Fibroblast of the conjunctiva (primary cell): ENCODE measurements around the gene PDPR.
"Not testable (repeated sequence)": the region's sequence is repeated elsewhere in the genome, so short reads cannot be mapped to it uniquely, and the experiment has no call there.

ENCODE experiments used
- DNase-seq: peaks from one replicate; pipeline ENCODE4 v3.0.0-alpha.2; 2010; ENCODE audit warnings: low read depth

PDPR gene

DNA sequence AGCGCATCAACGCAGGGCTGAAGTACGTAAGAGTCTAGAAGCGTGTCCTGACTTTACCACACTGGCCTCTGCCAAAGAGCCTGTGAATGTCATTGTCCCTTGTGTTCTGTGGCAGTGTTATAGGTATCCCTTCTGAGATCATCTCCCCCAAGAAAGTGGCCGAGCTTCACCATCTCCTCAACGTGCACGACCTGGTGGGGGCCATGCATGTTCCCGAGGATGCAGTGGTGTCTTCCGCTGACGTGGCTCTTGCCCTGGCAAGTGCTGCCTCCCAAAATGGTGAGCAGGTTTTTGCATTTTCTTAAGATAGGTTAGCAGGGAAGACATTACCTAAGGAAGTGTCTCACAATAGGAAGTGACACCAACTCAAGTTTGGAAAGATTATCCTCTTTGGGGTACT, 14.7 kb downstream of the PDPR start:
- DNase-seq, result not testable (repeated sequence)

DNA sequence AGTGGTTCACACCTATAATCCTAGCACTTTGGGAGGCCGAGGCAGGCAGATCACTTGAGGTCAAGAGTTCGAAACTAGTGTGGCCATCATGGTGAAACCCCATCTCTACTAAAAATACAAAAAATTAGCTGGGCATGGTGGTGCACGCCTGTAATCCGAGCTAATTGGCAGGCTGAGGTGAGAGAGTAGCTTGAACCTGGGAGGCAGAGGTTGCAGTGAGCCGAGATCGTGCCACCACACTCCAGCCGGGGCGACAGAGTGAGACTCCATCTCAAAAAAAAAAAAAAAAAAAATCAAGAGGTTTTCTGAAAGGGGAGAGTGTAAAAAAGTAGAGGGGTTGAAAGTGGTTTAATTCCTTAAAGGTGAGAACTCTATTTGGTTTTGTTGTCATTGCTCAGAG, 21.7 kb downstream of the PDPR start:
- DNase-seq, result not testable (repeated sequence)

DNA sequence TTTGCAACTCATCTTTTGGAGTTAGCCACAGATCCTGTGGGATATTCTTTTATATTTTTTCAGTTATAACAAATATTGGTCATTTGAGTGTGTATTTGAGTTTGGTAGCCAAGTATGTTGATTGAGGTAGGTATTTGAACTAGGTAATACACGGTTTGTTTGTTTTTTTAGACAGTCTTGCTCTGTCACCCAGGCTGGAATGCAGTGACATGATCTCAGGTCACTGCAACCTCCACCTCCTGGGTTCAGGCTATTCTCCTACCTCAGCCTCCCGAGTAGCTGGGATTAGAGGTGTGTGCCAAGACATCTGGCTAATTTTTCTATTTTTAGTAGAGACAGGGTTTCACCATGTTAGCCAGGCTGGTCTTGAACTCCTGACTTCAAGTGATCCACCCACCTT, 22.5 kb downstream of the PDPR start:
- not testable (repeated sequence) for DNase-seq

DNA sequence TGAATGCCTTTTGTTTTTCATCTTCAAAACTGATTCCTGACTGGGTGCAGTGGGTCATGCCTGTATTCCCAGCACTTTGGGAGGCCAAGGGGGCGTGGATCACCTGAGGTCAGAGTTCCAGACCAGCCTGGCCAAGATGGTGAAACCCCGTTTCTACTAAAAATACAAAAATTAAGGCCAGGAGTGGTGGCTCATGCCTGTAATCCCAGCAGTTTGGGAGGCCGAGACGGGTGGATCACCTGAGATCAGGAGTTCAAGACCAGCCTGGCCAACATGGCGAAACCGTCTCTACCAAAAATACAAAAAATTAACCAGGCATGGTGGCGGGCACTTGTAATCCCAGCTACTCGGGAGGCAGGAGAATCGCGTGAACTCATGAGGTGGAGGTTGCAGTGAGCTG, 28.6 kb downstream of the PDPR start:
- DNase-seq, result not testable (repeated sequence)

DNA sequence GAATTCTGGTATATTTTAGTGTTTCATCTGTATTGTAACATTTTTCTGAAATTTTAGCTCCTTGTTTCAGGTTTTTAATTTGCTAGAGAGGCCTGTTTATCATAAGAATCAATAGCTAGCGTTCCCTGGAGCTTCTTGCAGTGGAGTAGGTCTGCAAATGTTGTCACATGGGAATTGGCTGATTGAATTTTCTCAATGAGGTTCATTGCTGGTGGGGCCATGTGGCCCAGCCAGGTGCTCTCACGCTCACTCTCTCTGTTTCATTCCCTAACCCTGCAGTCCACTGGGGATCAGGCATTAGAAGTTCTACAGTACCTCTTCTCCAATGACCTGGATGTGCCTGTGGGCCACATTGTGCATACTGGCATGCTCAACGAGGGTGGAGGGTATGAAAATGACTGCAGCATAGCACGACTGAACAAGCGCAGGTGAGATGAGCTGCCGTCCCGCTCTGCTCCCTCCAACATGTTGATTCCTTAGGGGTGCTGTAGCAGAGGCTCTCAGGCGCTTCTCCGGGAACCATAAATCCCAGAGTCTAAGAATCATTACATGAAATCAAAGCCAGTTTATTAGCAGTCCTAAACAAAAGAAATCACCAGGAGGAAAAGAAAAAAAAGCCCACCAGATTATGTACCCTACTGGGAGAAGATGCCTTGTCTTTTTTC, 29.2 kb downstream of the PDPR start:
- not testable (repeated sequence) for DNase-seq

DNA sequence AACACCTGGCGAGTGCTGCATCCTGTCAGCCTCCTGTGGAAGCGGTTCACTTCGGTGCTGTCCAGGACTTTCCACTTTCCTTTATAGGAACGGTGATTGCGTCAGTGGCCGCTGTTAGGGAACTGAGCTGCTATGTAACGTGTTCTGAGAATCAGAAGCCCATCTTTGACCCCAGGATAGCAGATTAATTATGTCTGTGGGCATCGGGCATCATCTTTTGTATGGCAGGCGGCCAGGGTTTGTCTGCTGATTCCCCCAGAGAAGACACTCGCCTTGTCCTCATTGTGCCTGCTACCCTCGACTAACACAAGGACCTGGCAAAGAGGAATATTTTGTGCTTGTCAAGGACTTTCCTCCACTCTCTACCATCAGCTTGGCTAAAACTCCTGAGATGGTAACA, 33.7 kb downstream of the PDPR start:
- not testable (repeated sequence) for DNase-seq

DNA sequence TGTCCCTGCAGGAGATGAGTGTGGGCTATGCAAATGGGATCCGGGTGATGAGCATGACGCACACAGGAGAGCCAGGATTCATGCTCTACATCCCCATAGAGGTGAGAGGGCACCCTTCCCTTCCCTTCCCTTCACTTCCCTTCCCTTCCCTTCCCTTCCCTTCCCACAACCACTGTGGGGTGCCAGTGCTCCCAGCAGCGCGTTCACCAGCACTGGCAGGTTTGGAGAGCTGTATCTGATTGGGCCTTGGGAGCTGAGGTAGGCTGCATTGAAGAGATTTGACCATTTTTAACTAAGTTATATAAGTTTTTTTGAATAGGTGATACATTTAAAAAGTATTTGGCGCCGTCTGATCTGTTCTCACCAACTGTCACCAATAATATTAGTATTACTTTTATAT, 34.3 kb downstream of the PDPR start:
- not testable (repeated sequence) for DNase-seq

DNA sequence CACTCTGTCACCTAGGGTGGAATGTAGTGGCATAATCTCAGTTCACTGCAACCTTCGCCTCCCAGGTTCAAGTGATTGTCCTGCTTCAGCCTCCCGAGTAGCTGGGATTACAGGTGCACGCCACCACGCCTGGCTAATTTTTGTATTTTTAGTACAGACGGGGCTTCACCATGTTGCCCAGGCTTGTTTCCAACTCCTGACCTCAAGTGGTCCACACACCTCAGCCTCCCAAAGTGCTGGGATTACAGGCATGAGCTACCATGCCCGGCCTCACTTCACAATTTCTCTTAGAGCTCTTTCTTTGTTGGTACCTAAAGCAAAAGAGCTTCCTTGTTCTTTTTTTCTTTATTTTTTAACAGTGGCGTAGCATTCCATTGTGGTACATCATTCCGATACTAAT, 35.2 kb downstream of the PDPR start:
- not testable (repeated sequence) for DNase-seq

DNA sequence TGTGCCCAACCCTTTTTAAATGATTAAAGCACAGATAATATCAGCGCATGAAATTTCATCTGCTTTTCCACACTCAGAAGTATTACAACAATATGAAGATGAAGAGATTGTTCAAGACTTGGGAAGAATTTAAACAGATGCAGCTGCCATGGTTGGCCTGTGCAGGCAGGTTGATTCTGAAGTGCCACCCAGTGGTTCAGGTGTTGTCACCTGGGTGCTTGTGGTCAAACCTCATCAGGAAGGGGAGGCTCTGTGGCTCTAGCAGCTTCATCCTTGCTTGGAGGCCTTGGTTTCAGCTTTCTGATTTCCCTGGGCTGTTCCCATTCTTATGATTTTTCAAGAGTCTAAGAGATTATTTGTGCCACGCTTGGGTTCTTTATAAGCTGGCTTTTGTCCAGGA, 37.3 kb downstream of the PDPR start:
- DNase-seq, result no peak

DNA sequence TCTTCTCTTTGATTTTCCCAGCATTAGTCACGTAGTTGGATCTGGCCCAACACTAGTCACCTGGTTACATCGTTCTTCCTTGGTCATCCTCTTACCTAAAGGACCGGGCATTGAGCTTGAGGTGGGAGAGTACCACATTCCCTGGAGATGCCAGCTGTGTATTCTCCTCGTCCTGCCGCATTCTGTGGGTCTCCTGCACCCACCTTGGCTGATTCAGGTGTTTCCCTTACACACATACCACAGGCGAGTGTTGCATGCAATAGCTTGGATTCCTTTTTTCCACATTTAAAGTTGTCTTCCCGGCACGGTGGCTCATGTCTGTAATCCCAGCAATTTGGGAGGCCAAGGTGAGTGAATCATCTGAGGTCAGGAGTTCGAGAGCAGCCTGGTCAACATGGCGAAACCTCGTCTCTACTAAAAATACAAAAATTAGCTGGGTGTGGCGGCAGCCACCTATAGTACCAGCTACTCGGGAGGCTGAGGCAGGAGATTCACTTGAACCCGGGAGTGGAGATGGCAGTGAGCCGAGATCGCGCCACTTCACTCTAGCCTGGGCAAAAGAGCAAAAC, 37.9 kb downstream of the PDPR start:
- no peak for DNase-seq

DNA sequence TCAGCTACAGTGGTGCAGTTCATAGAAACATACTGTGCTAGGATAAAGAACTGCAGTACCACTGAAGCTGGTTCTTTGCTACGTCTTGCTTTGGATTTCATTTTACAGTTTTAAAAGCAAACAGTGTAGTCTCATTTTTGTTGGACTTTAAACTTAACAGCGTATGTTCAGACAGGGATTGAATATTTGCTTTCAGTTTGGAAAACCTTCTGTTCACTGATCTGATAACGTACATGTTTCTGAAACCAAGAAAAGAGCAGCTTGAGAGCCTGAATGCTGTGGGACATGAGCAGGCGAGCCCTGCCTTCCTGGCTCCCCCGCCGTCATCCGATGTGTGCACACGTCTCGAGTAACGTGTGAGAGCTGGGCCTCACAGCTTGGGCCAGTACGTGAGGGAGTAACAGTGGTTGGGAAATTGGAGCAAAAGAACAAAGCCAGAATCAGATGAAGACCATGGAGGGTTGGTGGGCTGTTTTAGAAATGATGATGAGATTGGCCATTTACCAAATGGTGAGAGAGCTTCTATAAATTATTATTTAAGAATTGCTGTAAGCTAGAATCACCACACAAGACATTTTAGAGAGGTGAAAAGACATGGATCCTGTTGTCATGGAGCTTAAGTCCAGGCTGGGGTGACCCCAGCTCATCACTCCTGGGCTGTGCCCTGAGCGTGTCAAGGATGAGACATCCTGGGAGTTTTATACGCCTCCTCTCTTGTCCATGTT, 38.6 kb downstream of the PDPR start:
- no peak for DNase-seq

DNA sequence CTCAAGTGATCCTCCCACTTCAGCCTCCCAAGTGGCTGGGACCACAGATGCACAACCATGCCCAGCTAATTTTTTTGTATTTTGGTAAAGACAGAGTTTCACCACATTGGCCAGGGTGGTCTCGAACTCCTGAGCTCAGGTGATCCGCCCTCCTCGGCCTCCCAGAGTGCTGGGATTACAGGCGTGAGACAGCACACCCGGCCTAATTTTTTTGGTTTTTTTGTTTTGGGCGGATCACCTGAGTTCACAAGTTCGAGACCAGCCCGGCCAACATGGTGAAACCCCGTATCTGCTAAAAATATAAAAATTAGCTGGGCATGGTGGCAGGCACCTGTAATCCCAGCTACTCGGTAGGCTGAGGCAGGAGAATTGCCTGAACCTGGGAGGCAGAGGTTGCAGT, 40.6 kb downstream of the PDPR start:
- not testable (repeated sequence) for DNase-seq

DNA sequence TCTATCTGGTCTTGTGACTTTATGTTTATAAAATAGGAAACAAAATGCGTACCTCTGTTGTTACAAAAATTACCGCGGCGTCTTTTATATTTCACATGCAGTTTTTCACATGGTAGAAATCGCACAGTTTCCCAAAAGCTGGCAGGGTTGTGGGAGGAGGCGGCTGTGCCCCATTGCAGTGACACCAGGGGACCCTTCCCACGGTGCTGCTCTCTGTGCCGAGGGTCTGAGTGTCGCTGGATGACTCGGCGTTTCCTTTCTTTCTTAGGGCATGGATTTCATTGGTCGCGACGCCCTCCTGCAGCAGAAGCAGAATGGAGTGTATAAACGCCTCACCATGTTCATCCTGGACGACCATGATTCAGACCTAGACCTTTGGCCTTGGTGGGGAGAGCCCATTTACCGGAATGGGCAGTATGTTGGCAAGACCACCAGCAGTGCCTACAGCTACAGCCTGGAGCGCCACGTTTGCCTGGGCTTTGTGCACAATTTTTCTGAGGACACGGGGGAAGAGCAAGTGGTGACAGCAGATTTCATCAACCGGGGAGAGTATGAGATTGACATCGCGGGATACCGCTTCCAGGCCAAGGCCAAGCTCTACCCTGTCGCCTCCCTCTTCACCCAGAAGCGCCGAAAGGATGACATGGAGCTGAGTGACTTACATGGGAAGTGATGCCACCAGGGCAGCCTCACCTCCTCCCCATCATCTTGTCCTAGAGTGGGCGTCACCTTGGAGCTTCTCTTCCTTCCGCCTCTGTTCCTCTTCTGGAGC, 42.3 kb downstream of the PDPR start:
- DNase-seq, result no peak

DNA sequence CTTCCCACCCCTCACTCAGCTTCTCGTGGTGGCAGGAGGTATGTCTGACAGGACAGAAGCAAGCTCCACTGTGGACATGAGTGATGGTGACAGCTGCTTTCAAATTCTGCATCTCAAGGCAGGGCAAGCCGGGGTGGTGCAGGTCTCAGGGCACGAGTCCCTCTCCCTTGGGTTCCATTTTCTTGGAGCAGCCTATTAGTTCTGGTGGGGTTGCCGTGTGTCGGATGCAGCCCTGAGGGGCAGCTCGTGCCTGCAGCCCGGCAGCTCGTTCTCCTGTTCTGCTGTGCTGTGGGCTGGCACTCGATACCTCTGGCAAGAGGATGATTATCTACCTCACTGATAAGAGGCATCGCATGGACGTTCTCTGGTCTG, 43.0 kb downstream of the PDPR start:
- no peak for DNase-seq

DNA sequence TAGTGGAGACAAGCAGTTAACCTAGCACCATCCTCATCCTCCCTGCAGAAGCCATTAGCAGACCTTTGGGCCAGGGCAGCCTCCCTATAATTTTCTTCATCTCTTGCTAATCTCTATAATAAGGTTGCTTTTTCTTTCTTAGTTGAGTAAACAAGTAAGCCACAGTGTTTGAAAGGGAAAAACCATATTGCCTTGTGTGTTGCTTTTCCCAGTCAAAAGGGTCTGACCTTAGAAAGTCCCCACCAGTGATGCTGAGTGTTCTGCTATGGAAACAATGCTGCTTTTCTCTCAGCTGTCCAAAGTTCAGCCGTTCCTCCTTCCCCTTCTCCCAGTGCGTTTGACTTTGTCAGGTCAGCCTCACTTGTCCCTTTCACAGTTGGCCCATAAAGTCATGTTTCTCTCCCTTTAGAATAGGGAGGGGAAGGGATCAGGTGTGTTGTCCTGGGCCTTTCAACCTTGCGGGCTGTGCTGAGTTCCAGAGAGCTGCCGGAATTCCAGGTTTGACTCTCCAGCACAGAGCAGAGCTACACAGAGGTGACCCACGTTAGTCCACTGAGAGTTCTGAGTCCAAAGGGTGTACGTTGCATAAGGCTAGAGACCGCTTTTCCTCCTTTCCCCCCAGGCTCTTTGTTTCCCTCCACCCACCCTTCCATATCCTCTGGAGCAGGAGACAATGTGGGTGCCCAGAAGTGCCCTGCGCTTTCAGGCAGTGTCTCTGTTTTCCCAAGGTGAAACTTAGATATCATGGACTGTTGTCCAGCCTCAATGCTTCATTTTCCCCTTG, 43.5 kb downstream of the PDPR start:
- DNase-seq, result no peak

DNA sequence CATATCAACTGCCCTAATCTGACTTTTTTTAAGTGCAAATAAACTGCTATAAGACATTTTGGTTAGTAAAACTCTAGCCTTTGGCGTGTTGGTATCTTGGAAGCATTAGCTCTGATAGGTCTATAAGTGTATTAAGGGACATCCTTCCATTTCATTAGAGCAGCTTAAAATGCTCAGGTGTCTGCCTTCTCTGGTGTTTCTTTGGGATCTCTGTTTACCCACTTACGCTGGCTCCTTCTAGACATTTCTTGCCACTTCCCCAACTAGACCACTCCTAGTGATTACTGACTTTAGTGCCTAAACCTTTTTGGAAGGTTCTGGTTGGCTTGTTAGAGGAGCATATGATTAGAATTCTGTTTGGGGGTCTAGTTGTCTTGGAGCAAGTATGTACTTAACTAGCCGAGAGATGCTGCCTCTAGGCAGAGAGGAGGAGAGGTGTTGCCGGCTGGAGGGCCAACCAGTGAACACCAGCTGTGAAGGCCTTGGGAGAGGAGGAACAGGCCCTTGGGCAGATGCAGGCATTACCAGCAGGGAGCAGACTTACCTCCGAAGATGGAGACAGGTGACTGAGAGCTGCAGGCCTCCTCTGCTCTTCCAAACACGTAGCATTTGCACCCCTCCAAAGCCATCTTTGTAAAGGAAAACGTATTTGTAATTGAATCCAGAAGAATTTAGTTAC, 44.3 kb downstream of the PDPR start:
- no peak for DNase-seq

DNA sequence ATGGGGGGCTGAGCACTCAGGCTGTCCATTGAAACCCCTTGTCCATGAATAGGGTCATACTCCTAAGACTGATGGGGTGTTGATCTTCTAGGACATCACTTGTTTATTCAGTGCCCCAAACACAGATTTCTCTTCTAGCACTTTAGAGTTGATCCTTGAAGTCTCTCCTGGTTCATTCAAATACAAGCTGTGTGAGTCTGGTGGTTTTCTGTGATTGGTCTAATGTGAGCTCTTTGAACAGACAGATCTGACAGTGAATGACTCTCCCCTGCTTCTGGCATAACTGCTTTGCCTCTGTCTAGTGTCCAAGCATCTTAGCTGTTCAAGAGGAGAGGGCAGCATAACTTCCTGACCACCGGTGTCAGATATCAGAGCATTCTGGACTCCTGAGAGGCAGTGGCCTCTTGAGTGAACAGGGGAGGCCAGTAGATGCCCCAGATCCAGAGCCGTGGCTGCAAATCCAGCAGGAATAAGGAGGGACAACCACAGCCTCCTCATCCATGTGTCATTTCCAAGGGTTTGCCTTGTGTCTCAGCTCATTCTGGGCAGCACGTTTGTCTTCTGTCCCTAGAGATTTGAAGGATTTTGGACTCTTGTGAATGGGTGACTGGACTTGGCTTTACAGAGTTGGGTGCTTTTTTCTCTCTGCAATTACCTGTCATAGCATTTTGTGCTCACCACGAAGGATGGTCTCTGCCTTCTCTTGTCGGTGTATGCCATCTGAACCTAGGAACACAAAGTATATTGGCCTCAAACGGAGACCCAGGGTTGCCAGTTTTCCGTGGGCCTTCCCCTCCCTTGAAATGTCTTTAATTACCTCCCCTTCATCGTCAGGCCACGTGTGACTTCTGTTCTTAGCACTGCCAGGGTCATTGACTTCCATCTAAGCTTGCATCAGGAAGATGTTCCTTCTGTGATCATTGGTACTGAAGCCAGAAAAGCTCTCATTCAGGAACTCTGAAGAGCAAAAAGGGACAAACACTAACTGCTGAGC, 45.5 kb downstream of the PDPR start:
- no peak for DNase-seq

DNA sequence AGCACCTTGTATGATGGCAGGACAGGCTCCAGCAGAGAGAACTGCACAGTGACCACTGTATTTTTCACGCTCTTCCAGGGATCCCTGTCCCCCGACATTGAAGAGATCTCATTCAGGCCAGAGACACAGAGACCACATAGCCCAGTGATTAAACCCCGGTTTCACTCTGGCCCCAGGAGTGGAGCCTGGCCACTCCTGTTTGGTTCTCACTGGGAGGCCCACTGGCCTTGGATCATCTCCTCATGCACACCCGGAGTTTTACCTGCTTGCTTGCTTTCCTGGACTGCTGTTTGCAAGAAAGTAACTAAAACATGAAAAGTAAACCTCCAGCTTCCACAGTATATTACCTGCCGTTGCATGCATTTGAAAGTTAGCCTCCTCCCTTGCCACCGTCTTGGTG, 46.3 kb downstream of the PDPR start:
- DNase-seq, result no peak

DNA sequence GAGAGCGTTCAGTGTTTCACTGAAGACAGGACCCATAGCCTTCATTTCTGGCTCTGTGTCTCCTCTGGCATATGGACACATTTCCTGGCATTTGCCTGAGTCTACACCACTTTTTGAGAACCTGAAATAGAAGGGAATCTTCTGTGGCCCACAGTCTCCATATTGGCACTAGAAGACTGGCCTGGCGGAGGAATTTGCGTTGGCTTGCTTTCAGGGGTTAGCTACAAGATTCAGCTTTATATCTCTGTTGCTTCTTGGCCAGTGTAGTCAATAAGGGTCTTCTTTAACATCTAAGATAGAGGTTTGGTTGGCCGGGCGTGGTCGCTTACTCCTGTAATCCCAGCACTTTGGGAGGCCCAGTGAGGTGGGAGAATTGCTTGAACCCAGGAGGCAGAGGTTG, 46.7 kb downstream of the PDPR start:
- DNase-seq, result no peak

DNA sequence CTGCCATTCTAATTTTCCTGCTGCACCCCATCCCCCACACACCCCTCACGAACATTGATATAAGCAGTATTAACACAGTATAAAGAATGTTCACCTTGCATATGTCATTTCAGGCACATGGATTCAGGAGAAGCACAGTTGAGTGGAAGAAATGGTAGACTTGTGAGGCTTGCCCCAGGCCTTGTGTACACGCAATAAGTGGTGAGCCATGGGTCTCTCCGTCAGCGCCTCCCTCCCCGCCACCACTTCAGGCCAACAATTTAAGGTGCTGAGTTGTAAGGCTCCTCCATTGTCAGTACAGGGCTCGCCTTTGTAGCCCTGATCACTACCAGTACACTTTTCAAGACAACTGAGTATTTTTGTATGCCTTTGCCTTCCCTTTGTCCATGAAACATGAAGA, 47.2 kb downstream of the PDPR start:
- no peak for DNase-seq
